Right cardiac atrium (tissue), 5 donors: ENCODE measurements around the gene MTCH1. TPM values are rescaled to one million over a fixed set of nuclear protein-coding genes. Genes with fewer than 3 reads are reported as not detected.

Experiments used
- ATAC-seq, 2 donors: fragments of 200-7000 bp; cut with Tn5 transposase; one replicate each; pipeline versions ENCODE4 v1.8.0 to v1.9.1; 2020; ENCODE audit warnings: moderate library complexity in 2 of 2, mild to moderate bottlenecking in 1 of 2
- DNase-seq, 3 donors: peaks; one replicate each; pipeline ENCODE4 v3.0.0-alpha.2; 2020
- H3K27ac ChIP-seq: one replicate; pipeline ENCODE4 v1.5.1; 2013; ENCODE audit warnings: mild to moderate bottlenecking, low read length, control low read depth, moderate library complexity
- H3K27me3 ChIP-seq: one replicate; pipeline ENCODE4 v1.6.1; 2013; ENCODE audit not compliant: control insufficient read depth, insufficient read depth
- H3K4me1 ChIP-seq: one replicate; pipeline ENCODE4 v1.6.1; 2013; ENCODE audit warnings: low read length; ENCODE audit not compliant: control insufficient read depth, insufficient read depth
- H3K4me3 ChIP-seq: one replicate; pipeline ENCODE4 v1.5.1; 2013; ENCODE audit warnings: low read length, control low read depth
- H3K9me3 ChIP-seq: one replicate; pipeline ENCODE4 v1.6.1; 2013; ENCODE audit warnings: low read length; ENCODE audit not compliant: control insufficient read depth
- WGBS: extraction: QIAGEN DNeasy Blood & Tissue Kit; methylation state at CpG from one replicate; pipeline ENCODE4 v1.1.7; 2013; 5-methylcytosine and 5-hydroxymethylcytosine counted together
- intact Hi-C, 4 donors: fragments of 100-400 bp; cut with DNase I; formaldehyde crosslinking; loops; one replicate each; pipeline versions ENCODE4 v1.11.0 to v1.14.0; 2022 to 2023
- polyA plus RNA-seq: library from polyadenylated mRNA; stranded (reverse); fragments of 200-250 nt; gene quantifications from one replicate; pipeline ENCODE4 v1.2.3, GENCODE V29; 2013
- total RNA-seq, 4 donors: library from RNA; stranded (reverse); fragmentation: NEBNext Ultra II Directional; extraction: Animal tissue kit (Norgen Biotek cat#: 25700); gene quantifications; one replicate each; pipeline ENCODE4 v1.2.1, GENCODE V29; 2021
- donor health status: healthy with polysubstance abuse.
- donor health status: DM: no; HTN: yes; CAD: no.
- donor health status: DM: no; HTN: no; CAD: no.
- donor health status: DM: no; HTN: yes; CAD: no; lungs with severe emphysema.
- donor health status: DM: yes; HTN: yes; CAD: no.

MTCH1 gene
- total and polyA plus RNA-seq, 5 donors: 198 to 249 (median 225) TPM

DNA sequence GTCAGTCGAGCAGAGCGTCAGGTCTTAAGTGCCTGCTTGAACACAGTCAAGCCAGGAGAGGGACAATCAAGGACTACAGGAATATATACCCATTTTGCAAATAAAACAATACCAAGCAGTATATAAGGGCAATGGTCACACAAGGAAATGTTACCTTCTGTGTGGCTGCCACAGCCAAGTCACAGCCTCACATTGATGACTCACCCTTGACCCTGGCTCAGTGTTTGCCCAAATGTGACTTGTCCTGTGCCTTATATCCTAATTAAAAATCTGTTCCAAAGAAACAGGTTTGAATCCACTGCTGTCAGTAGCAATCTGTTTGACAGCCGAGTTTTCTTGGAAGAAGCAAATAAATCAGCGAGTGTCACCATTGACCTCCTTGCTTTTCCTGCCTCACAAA lies 65.9 kb downstream of the MTCH1 start:
- Histone ChIP-seq H3K4me3 (no peak overlapping the region), H3K27me3 (no peaks in the 10 kb centered on the region), H3K9me3 (no peaks in the 10 kb centered on the region), H3K27ac (no peak overlapping the region), H3K4me1 (peaks cover 12% of the 10 kb centered on the region)
- WGBS: 88% methylated on average over 4 of the region's 4 CpGs
- ATAC-seq (no peak), DNase-seq (no peak)
- intact Hi-C loops: no loop called here

Other genes starting within 250 kb of the MTCH1 start
- gene CPNE5, start 146.8 kb downstream of the MTCH1 start, total RNA-seq: 10 to 100 TPM; 31.7 to 80.9 (median 70.3) TPM
- gene CPNE5, start 146.8 kb downstream of the MTCH1 start, polyA plus RNA-seq: 27.5 TPM
- 10 to 100 TPM; 49.4 to 72.4 (median 63.7) TPM for gene PPIL1, start 111.4 kb downstream of the MTCH1 start, total RNA-seq
- 75.6 TPM for gene PPIL1, start 111.4 kb downstream of the MTCH1 start, polyA plus RNA-seq
- 10 to 100 TPM; 69.4 to 83.9 (median 79.1) TPM for gene C6orf89, start 100.2 kb downstream of the MTCH1 start, total RNA-seq
- 53.2 TPM for gene C6orf89, start 100.2 kb downstream of the MTCH1 start, polyA plus RNA-seq
- gene PI16, start 31.5 kb downstream of the MTCH1 start, total RNA-seq: 100 to 1,000 TPM in 1 of 4 donors, 10 to 100 TPM in 3; 35.0 to 125 (median 45.1) TPM
- 69.5 TPM for gene PI16, start 31.5 kb downstream of the MTCH1 start, polyA plus RNA-seq
- 10 to 100 TPM in 2 of 4 donors, 1 to 10 TPM in 2; 6.4 to 14.0 (median 10.7) TPM for gene FGD2, start 19.5 kb upstream of the MTCH1 start, total RNA-seq
- 5.1 TPM for gene FGD2, start 19.5 kb upstream of the MTCH1 start, polyA plus RNA-seq
- 10 to 100 TPM; 22.5 to 72.5 (median 32.1) TPM for gene PIM1, start 184.0 kb upstream of the MTCH1 start, total RNA-seq
- 44.2 TPM for gene PIM1, start 184.0 kb upstream of the MTCH1 start, polyA plus RNA-seq